DMS79 treated with DMSO at 0.1 percent for 48 hours (cell line): Measurements from ENCODE around the gene FAM181A.

Experiments used
- DNase-seq: peaks from one replicate; lab custom pipeline; 2025; lab: John Stamatoyannopoulos, UW

FAM181A gene

GRCh38 chr14:93929048-93929535, 1.9 kb downstream of the FAM181A start:
- DNase-seq = no peak

DNA sequence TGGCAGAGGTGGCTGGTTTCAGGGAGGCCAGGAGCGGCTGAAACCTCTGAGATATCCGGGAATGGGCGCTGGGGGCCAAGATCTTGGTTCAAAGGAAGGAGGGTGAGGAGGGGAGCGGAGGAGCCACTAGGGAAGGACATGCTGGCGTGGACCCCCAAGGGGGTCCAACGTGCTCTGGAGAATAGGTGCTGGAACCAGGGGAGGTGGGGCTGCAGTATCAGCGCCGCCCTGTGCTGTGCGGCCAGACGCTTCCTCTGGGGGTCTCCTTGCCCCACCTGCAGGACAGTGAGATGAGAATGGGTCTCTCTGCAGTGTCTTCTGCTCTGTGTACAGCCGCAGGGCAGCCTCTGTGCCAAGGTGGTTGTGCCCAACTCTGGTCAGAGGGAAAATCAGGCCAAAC, 2.5 kb downstream of the FAM181A start:
- no peak for DNase-seq

GRCh38 chr14:93930296-93930988, 3.3 kb downstream of the FAM181A start:
- no peak for DNase-seq

DNA sequence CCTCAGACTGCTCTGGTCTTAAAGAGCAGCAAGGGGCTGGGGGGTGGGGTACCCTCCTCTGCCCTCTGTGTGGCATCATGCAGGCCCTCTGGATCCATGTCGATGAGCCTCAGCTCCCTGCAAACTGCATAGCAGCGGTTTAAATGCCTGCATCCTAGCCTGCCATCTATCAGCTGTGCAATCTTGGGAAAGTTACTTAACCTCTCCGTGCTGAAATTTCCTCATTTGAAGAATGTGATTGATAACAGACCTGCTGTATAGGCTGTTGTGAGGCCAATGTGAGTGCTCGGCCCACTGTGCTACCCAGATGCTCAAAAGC, 3.8 kb downstream of the FAM181A start:
- DNase-seq = no peak

DNA sequence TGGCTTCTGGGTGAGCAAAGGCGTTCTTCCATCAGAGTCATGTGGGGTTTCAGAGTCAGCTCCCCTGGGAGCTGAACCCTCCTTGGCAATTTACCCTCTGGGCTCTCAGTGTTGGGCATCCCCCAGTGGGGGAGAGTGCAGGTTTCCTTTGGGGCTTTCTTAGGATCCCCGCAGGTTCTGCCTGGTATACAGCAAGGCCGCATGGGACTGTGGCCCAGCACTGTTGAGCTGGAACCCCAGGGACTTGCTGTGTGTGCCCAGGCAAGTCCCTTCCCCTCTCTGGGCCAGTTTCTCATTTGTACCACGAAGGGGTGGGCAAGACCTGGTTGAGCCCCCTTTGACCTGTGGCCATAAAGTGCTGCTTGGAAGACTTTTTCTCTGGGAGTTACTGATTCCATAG, 5.5 kb downstream of the FAM181A start:
- no peak for DNase-seq

DNA sequence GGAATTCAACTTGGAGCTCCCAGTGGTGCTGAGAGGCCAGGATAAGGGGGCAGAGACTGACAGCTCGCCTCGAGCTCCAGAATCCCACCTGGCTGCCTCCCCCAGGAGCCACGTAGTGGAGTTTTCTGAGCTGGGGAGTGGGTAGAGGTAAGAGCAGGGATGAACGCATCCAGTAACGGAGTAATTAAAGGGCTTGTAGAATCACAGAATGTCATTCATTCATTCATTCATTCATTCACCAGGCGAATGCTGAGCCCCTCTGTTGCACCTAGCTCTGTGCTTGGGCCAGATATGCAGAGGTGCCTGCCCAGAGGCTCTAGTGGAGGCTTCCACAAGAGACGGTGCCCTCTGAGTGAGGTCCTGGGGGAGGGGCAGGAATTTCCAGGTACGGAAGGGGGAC, 8.1 kb downstream of the FAM181A start:
- DNase-seq = no peak

DNA sequence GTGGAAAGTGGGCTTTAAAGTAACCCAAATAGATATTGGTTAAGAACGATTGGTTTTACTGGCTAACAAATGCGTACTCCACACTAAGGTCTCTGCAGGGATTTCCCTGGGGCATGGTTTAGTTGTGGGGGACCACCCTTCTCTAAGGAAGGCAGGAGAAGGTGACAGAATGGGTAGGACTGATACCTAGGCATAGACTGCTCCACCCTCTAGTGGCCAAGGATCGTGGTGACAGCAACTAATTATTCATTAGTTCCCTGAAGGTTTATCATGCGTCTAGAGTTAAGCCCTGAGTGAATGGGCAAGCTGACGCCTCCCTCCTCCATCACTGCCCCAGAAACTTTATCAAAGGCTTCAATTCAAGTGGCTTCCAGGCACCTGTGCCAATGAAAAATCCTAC, 9.1 kb downstream of the FAM181A start:
- peak; percentile 78 for DNase-seq

DNA sequence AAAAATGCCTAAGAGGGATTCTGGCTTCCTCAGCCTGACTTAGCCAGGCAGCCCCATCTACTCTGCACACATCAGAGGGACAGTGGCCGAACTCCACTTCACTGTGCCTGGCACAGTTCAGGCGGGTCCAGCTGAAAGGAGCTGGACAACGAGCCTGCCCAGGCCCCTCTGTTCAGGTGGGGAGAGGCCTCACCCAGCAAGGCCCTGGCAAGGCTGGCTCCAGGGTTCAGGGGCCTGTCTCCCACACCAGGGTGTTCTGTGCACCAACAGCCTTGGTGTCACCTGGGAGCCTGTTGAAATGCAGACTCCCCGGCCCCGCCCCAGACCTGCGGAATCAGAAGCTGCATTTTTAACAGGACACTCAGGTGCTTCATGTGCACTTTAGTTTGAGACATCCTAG, 9.8 kb downstream of the FAM181A start:
- DNase-seq = no peak

GRCh38 chr14:93937519-93937918, 10.4 kb downstream of the FAM181A start:
- peak; percentile 93 for DNase-seq

- no peak for DNase-seq
These were observed 11.7 kb downstream of the FAM181A start for GRCh38 chr14:93938751-93939303.

DNA sequence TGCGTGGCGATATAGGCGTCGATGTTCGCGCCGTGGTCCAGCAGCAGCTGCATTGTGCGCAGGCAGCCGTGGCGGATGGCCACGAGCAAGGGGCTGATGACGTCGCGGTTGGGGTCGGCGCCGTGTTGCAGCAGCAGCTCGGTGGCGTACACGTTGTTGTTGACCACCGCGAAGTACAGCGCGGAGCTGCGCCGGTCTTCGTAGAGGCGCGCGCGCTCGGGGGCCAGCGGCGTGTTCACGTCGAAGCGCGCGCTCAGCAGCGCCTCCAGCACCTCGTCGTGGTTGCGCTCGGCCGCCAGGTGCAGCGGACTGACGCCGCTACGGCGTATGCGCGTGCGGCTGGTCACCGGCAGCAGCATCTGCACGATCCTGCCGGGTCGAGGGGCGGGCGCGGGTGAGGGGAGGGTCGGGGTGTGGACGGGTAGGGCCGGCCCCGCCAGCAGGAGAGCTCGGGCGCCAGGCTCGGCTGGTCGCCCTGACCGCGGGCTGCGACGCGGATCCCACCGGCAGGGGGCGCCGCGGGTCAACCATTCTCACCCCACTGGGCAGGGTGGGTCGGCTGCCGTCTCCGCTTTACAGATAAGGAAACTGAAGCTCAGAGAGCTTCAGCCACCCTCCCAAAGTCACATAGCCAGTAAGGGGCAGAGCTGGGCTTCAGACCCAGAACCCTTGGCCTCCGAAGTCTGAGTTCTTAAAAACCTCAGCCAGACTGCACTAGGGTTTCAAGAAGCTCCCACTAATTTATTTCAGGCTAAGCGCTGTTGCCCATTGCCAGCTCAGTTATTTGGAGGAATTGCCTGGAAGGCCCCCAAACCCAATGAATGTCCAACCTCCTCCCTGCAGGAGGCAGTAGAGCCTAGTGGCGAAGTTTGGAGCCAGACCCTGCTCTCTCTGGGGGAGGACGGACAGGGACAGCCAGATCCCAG, 12.4 kb downstream of the FAM181A start:
- no peak for DNase-seq

- DNase-seq = no peak
These were observed 13.3 kb downstream of the FAM181A start for GRCh38 chr14:93940437-93940836.

- DNase-seq = peak; percentile 95
These were observed 14.3 kb downstream of the FAM181A start for GRCh38 chr14:93941293-93941910.

GRCh38 chr14:93943052-93943451, 15.9 kb downstream of the FAM181A start:
- no peak for DNase-seq

- no peak for DNase-seq
These were observed 16.8 kb downstream of the FAM181A start for GRCh38 chr14:93943930-93944329.

GRCh38 chr14:93944348-93945069, 17.4 kb downstream of the FAM181A start:
- DNase-seq = no peak

- DNase-seq = no peak
These were observed 17.9 kb downstream of the FAM181A start for GRCh38 chr14:93945070-93945399.

DNA sequence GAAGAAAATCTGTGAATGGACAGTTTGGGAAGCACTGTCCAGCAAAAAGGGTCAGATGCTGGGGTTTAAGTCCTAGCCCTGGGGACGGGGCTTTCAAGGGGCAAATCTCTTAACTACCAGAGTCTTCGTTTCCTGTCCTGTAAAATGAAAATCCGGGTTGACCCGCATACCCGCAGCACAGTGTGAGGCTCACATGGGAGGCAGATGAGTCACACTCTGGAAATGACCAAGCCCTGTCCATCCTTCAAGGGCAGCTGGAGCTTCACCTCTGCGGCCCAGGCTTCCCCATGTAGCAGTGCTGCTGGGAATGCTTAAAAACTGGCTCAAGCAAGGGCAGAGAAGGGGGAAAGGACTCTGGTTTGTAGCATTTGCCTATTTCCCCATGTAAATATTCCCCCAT, 19.0 kb downstream of the FAM181A start:
- no peak for DNase-seq

DNA sequence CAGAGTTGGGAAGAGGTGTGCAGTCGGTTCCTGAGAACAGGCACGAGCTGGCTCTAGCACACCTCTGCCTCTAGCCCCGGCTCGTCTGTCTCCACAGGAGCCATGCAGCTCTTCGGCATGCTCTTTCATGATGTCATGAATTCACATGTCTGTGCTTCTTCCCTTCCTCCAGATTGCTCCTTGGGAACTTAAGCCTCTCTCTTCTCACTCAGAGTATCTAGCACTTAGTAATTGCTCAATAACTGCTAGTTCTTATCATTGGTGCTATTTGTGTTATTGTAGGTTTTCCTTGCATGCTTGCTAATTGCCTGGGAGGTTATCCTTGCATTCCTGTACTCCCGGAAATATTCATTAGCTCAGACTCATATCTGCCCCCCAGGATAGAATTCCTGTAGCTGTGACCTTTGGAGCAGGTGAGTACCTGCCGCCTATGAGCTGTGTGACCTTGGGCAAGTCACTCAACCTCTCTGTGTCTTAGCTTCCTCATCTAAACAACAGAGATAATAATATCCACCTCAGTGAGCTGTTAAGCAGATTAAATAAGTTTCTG, 19.5 kb downstream of the FAM181A start:
- DNase-seq = no peak

GRCh38 chr14:93947282-93947681, 20.1 kb downstream of the FAM181A start:
- no peak for DNase-seq

DNA sequence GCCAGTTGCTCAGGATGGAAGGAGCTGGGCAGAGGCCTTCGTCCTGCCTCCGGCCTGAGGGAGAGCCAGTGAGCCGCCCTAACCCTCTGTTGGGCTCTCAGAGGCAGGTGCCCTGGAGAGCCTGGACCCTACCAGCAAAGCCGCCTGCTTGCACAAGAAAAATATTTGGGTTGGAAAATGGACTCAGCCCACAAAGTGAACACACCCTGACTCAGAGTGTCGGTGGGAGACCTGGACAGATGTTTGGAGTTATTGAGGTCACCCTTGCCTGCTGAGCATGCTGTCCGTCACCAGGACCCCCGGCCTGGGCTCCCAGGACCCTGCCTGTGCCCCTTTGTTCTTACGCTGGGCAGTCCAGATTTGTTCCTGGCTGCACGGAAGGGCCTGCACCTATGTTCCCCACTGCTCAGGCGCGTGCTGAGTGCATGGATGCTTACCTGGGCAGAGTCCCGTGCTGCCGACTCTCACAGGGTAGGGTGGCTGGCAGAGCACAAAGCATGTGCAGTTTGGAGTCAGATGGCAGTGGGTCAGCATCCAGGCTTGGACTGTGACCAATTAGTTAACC, 22.4 kb downstream of the FAM181A start:
- no peak for DNase-seq
